ENCODE data around the gene CD53.

Gene CD53

GRCh38 chr1:110914676-110915075 is 41.7 kb downstream of the CD53 start:
- no peak overlapping the region for H3K4me3 ChIP-seq (ENCODE audit: control insufficient read depth, low read depth, low read length)
- TF ChIP-seq CTCF (IDR thresholded peaks at IDR 0.05; ENCODE audit: control insufficient read depth, insufficient read depth, low read depth, low read length, missing control alignments), result no peak
- DNase-seq (ENCODE audit: low read depth), result no peak

- DNase-seq (ENCODE audit: low read depth), result no peak
- H3K4me3 ChIP-seq (ENCODE audit: control insufficient read depth, low read depth, low read length), result no peak overlapping the region
- TF ChIP-seq CTCF (IDR thresholded peaks at IDR 0.05; ENCODE audit: control insufficient read depth, insufficient read depth, low read depth, low read length, missing control alignments), result no peak
Measured at GRCh38 chr1:110915804-110916203, 42.9 kb downstream of the CD53 start.

- DNase-seq (ENCODE audit: low read depth), result no peak
- TF ChIP-seq CTCF (IDR thresholded peaks at IDR 0.05; ENCODE audit: control insufficient read depth, insufficient read depth, low read depth, low read length, missing control alignments), result no peak
- H3K4me3 ChIP-seq (ENCODE audit: control insufficient read depth, low read depth, low read length), result no peak overlapping the region
Measured at GRCh38 chr1:110916274-110916668, 43.3 kb downstream of the CD53 start.

GRCh38 chr1:110916669-110917306 is 43.8 kb downstream of the CD53 start:
- no peak for TF ChIP-seq CTCF (IDR thresholded peaks at IDR 0.05; ENCODE audit: control insufficient read depth, insufficient read depth, low read depth, low read length, missing control alignments)
- no peak overlapping the region; the same call in 1 of the 2 replicates for H3K4me3 ChIP-seq (ENCODE audit: control insufficient read depth, low read depth, low read length)
- DNase-seq (ENCODE audit: low read depth), result no peak

- TF ChIP-seq CTCF (IDR thresholded peaks at IDR 0.05; ENCODE audit: control insufficient read depth, insufficient read depth, low read depth, low read length, missing control alignments), result no peak
- no peak for DNase-seq (ENCODE audit: low read depth)
- no peak overlapping the region for H3K4me3 ChIP-seq (ENCODE audit: control insufficient read depth, low read depth, low read length)
Measured at GRCh38 chr1:110918016-110918415, 45.1 kb downstream of the CD53 start.

- TF ChIP-seq CTCF (IDR thresholded peaks at IDR 0.05; ENCODE audit: control insufficient read depth, insufficient read depth, low read depth, low read length, missing control alignments), result no peak
- no peak overlapping the region for H3K4me3 ChIP-seq (ENCODE audit: control insufficient read depth, low read depth, low read length)
- DNase-seq (ENCODE audit: low read depth), result no peak
Measured at GRCh38 chr1:110921953-110922352, 49.0 kb downstream of the CD53 start.

Data from AG09309 (cell line).